Esophagus squamous epithelium (tissue), 5 donors: ENCODE measurements around the gene STS. TPM values are rescaled to one million over a fixed set of nuclear protein-coding genes. Genes with fewer than 3 reads are reported as not detected.

ENCODE experiments used
- DNase-seq: peaks from one replicate; lab custom pipeline; 2025; lab: John Stamatoyannopoulos, UW
- H3K27ac ChIP-seq, 4 donors: fragments of 200-600 bp; sonication (generic); one replicate each; pipeline ENCODE4 v1.5.1; 2016 to 2019; ENCODE audit warnings: mild to moderate bottlenecking in 1 of 4
- H3K27me3 ChIP-seq, 4 donors: fragments of 200-600 bp; sonication (generic); 1 replicate in 3 of 4; 2 replicates in 1 of 4; pipeline versions ENCODE4 v1.5.1 to v1.6.0; 2017 to 2021; ENCODE audit warnings: antibody characterized with exemption in 1 of 4
- H3K36me3 ChIP-seq, 3 donors: fragments of 200-600 bp; sonication (generic); one replicate each; pipeline ENCODE4 v1.5.1; 2016 to 2019
- H3K4me1 ChIP-seq, 3 donors: fragments of 200-600 bp; sonication (generic); one replicate each; pipeline ENCODE4 v1.5.1; 2017 to 2019
- H3K4me3 ChIP-seq, 4 donors: fragments of 200-600 bp; sonication (generic); 1 replicate in 3 of 4; 2 replicates in 1 of 4; pipeline ENCODE4 v1.5.1; 2016 to 2019; ENCODE audit warnings: mild to moderate bottlenecking in 2 of 4, moderate library complexity in 1 of 4
- H3K9me3 ChIP-seq, 3 donors: fragments of 200-600 bp; sonication (generic); one replicate each; pipeline ENCODE4 v1.5.1; 2016 to 2019
- POLR2A ChIP-seq, 4 donors: fragments of 450-650 bp; IDR thresholded peaks; one replicate each; pipeline ENCODE4 v1.6.1; 2017; ENCODE audit warnings: antibody characterized with exemption in 4 of 4, mild to moderate bottlenecking in 4 of 4, moderate library complexity in 3 of 4
- WGBS, 2 donors: methylation state at CpG; one replicate each; pipeline ENCODE4 v1.1.5; 2018; 5-methylcytosine and 5-hydroxymethylcytosine counted together
- intact Hi-C: fragments of 100-400 bp; cut with DNase I; formaldehyde crosslinking; loops from one replicate; pipeline ENCODE4 v1.15.0; 2022
- total RNA-seq, 4 donors: library from RNA; depleted of rRNA; stranded (reverse); fragments of >200 nt; gene quantifications; one replicate each; pipeline ENCODE4 v1.1.0, GENCODE V29; 2016
- TF ChIP-seq, protein P1 (sequence below), 6 experiments: fragments of 450-650 bp in 4 of 6; fragments of 200-600 bp in 2 of 6; sonication (generic) in 2 of 6; IDR thresholded peaks; one replicate each; pipeline ENCODE4 v1.5.1; 2016 to 2019; ENCODE audit warnings: antibody characterized with exemption in 6 of 6, mild to moderate bottlenecking in 4 of 6, moderate library complexity in 4 of 6
- donor health status: DM: yes; HTN: yes; CAD: no.

STS gene
- total RNA-seq, 4 donors from 2014 or later: 1.5 to 4.8 (median 2.3) TPM

DNA sequence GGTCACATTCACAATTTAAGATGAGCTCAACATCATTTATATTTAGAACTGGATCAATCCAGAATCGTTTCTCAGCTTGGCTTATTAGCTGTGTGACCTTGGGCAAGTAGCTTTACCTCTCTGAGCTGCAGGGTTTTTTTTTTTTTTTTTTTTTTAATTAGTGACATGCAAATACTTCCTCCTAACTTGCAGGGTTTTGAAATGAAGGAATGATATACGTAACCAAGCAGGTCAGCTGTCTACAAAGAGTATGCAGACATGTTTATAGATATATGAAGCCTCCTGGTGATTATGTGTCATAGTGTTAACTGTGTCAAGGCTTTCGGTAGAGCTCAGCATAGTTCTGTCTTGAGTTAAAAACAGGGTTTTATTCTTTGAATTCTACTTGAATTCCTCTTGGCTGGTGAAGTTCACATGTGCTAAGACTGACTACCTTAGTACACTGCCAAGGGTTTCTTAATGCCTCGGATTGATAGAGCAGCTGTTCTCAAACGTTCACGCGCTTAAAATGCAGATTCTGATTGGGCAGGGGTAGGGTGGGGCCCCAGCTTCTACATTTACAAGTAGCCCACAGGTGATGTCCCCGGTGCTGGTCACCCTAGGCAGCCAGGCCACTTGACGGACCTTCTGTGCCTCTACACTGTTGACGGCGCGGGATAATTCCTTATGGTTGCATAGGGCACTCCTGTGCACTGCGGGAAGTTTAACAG, 654 bp upstream of the STS start:
- H3K4me1 ChIP-seq: peaks cover 14 to 25% (median 14%) of the 10 kb centered on the region in 3 donors
- intact Hi-C loops: no loop called here
- peak overlapping the region; percentile 86 to 94 (median 90) for H3K27ac ChIP-seq
- DNase-seq: no peak
- no peaks in the 10 kb centered on the region for H3K36me3 ChIP-seq
- 26 to 32% methylated on average over 3 of the region's 13 CpGs for WGBS, 2 donors
- no peaks in the 10 kb centered on the region for H3K27me3 ChIP-seq
- H3K9me3 ChIP-seq: no peaks in the 10 kb centered on the region
- peak overlapping the region; percentile 48 to 95 (median 80) for H3K4me3 ChIP-seq
- no peak for TF ChIP-seq POLR2A (IDR thresholded peaks at IDR 0.05)
- TF ChIP-seq, protein P1, sequence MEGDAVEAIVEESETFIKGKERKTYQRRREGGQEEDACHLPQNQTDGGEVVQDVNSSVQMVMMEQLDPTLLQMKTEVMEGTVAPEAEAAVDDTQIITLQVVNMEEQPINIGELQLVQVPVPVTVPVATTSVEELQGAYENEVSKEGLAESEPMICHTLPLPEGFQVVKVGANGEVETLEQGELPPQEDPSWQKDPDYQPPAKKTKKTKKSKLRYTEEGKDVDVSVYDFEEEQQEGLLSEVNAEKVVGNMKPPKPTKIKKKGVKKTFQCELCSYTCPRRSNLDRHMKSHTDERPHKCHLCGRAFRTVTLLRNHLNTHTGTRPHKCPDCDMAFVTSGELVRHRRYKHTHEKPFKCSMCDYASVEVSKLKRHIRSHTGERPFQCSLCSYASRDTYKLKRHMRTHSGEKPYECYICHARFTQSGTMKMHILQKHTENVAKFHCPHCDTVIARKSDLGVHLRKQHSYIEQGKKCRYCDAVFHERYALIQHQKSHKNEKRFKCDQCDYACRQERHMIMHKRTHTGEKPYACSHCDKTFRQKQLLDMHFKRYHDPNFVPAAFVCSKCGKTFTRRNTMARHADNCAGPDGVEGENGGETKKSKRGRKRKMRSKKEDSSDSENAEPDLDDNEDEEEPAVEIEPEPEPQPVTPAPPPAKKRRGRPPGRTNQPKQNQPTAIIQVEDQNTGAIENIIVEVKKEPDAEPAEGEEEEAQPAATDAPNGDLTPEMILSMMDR (IDR thresholded peaks at IDR 0.05): no peak

DNA sequence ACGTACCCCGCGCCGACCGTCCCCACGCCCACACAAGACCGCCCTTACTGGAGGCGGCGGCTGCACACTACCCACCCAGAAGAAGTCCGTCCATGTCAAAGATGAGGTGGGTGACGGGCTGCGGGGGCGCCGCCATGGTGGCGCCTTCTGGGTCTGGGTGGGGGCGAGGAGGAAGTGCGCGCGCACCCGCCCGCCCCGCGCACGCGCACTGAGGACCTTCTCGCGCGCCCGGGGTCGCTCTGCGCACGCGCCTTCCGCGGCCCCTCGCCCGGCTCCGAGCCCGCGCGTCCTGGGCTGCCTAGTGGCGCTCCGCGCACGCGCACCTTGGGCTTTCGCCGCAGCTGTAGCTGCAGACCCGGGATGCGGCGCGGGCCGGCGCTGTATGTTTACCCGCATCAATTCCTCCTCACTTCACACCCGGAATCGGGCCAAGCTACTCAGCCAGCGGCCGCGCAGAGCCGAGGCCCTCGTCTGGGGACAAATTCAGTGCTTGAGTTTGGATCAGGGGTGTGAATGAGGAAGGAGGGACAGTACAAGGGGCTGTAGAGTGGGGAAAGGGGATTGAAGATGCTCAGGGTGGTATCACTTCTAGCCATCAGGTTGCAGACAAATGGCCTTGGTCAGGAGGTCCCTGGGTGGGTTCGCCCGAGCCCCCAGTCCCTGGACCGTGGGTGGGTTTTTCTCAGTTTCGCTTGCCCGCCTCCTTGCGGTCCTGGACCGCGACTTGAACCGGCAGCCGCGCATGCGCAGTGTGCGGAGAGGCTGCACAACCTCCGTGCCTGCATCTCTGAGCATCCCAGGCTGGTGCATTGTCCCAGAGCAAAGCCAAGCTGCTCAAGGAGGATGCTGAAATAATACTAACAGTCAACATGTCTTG, 704 bp downstream of the STS start, which contains the start of gene PUDP:
TSS of gene PUDP (minus strand) at position 176 of the 877 bp plus-strand sequence. CDS start at position 136, 40 bp downstream.
- TF ChIP-seq, protein P1 (IDR thresholded peaks at IDR 0.05): peak in 4 of 6 experiments; percentile 15 to 47 (median 18)
- TF ChIP-seq POLR2A (IDR thresholded peaks at IDR 0.05): peak in 1 of 4 donors; percentile 55
- intact Hi-C loops: no loop called here
- whole genome bisulfite sequencing, 2 donors: 0% methylated on average over 5 of the region's 76 CpGs; no CpG with 5 or more reads in 1 of the 2 donors
- Histone ChIP-seq H3K4me3 (peak within 1 kb of the TSS; percentile 48 to 95 (median 80)), H3K36me3 (no peaks in the 10 kb centered on the region), H3K27me3 (no peaks in the 10 kb centered on the region), H3K27ac (peak within 1 kb of the TSS; percentile 86 to 94 (median 90)), H3K4me1 (peaks cover 14 to 25% (median 14%) of the 10 kb centered on the region in 3 donors), H3K9me3 (no peaks in the 10 kb centered on the region)
- peak; percentile 35 for DNase-seq

DNA sequence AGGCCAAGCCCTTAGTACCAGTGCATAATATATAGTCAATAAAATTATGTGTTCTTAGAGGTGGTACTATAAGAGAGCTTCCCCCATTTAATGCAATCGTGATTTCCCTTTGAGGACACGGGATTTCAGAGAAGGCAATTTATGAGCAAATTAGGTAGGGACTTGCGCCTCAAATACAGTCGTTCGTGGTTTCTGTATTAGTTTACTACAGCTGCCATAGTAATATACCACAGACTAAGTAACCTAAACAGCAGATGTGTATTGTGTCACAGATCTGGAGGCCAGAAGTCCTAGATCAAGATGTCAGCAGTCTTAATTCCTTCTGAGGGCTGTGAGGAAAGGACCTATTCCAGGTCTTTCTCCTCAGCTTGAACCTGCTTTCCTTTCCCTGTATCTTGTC, 1.9 kb downstream of the STS start:
- intact Hi-C loops: no loop called here
- H3K4me1 ChIP-seq: peaks cover 14 to 25% (median 14%) of the 10 kb centered on the region in 3 donors

DNA sequence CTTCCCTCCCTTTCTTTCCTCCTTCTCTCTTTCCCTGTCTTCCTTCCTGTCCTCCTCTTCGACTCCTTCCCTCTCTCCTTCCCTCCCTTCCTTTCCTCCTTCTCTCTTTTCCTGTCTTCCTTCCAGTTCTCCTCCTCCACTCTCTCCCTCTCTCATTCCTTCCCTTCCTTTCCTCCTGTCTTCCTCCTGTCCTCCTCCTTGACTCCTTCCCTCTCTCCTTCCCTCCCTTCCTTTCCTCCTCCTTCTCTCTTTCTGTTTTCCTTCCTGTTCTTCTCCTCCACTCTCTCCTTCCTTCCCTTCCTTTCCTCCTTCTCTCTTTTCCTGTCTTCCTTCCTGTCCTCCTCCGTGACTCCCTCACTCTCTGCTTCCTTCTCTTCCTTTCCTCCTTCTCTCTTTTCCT, 5.7 kb downstream of the STS start:
- TF ChIP-seq, protein P1 (IDR thresholded peaks at IDR 0.05): no peak
- no peak for TF ChIP-seq POLR2A (IDR thresholded peaks at IDR 0.05)
- no peak for DNase-seq
- no peaks in the 10 kb centered on the region for H3K27me3 ChIP-seq
- no peaks in the 10 kb centered on the region for H3K9me3 ChIP-seq
- no peak overlapping the region for H3K27ac ChIP-seq
- intact Hi-C loops: no loop called here
- H3K36me3 ChIP-seq: no peaks in the 10 kb centered on the region
- H3K4me3 ChIP-seq: no peak overlapping the region
- 70 to 74% methylated on average over 2 of the region's 2 CpGs for WGBS, 2 donors
- H3K4me1 ChIP-seq: peaks cover 0 to 5% (median 4%) of the 10 kb centered on the region in 3 donors

More for the DNA sequence above, 1.9 kb downstream of the STS start:
- Histone ChIP-seq H3K36me3 (no peaks in the 10 kb centered on the region), H3K27me3 (no peaks in the 10 kb centered on the region), H3K9me3 (no peaks in the 10 kb centered on the region), H3K27ac (no peak overlapping the region), H3K4me3 (no peak overlapping the region)
- WGBS, 2 donors: 53 to 75% methylated on average over 5 of the region's 5 CpGs
- no peak for DNase-seq
- no peak for TF ChIP-seq POLR2A (IDR thresholded peaks at IDR 0.05)
- TF ChIP-seq, protein P1 (IDR thresholded peaks at IDR 0.05): no peak
